ENCODE results near the gene C1orf122.

DNA sequence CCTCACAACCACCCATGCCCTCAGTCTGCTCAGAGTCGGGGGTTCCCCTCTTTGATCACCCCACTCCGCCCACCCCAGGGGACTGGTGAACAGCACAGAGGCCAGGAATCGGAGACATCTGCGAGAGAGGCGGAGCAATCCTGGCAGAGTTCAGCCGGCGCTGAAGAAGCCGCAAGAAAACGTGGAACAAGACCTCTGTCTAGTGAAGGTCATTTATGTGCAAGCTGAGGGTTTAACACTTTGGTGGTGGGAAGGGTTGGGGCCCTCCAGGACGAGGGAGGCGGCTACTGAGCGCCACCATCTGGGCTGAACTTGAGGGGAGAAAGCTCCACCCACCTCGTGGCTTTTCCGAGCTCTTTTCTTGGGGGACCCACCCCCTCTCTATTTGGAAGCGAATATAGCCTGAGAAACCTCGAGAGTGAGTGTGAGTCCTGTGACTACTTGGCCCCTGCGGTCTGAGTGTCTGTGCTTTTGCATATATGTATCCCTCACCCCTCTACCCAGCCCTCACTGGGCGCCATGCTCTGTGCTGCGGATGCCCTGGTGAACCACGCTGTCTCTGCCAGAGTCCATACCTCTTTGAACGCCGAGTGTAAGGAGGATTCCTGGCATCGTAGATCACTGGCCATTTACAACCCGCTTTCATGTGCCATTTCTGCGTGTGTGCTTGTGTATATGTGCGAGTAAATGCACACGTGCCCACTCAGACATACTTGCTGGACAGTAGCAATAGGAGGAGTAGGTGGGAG lies 41.5 kb upstream of the C1orf122 start:
- TF ChIP-seq USF2 (IDR thresholded peaks at IDR 0.05; ENCODE audit: low read length) (no peak), POLR2A (IDR thresholded peaks at IDR 0.05; ENCODE audit: control extremely low read depth in 1 of 2, low read depth in 2 of 2, low read length in 2 of 2) (no peak), MAFK (IDR thresholded peaks at IDR 0.05; ENCODE audit: low read depth, low read length) (no peak), POLR2AphosphoS5 (IDR thresholded peaks at IDR 0.05; ENCODE audit: low read depth, low read length) (no peak), CEBPB (IDR thresholded peaks at IDR 0.05; ENCODE audit: low read depth, low read length) (no peak), CTCF (IDR thresholded peaks at IDR 0.05; ENCODE audit: control extremely low read depth in 1 of 3, insufficient read depth in 1 of 3, low read depth in 1 of 3, low read length in 3 of 3) (peak; percentile 16 to 53 (median 42); a peak in 3 of 4 replicates), SP2 (IDR thresholded peaks at IDR 0.05; ENCODE audit: low read length) (no peak), ZNF274 (IDR thresholded peaks at IDR 0.05; ENCODE audit: borderline replicate concordance, extremely low read depth, low read length) (no peak), SUZ12 (IDR thresholded peaks at IDR 0.05; ENCODE audit: low read length) (no peak), HDAC6 (IDR thresholded peaks at IDR 0.05; ENCODE audit: low read depth, low read length) (no peak), CREB1 (IDR thresholded peaks at IDR 0.05) (no peak), EP300 (IDR thresholded peaks at IDR 0.05; ENCODE audit: borderline replicate concordance in 1 of 2, low read depth in 2 of 2, low read length in 2 of 2) (no peak), SRF (IDR thresholded peaks at IDR 0.05; ENCODE audit: low read depth, low read length) (no peak)
